GM12878 (cell line): ENCODE measurements around the gene PIGN. TPM values are rescaled to one million over a fixed set of nuclear protein-coding genes. Genes with fewer than 3 reads are reported as not detected.

Experiments
- ATAC-seq: fragments of 200-7000 bp; cut with Tn5 transposase; 3 replicates; pipeline ENCODE4 v1.9.1; 2020; ENCODE audit warnings: mild to moderate bottlenecking, moderate library complexity
- BruUV-seq: library from RNA; stranded (reverse); fragments of 400-500 nt; replicated peaks from 2 replicates; lab custom pipeline; 2021; lab: Mats Ljungman, UMichigan
- CTCF ChIA-PET: fragments of 300-600 bp; sonication (Branson Sonifier 250); formaldehyde crosslinking; extraction: SDS; loops from one replicate; lab custom pipeline; 2021; ENCODE audit warnings: inconsistent platforms; lab: Yijun Ruan, JAX
- POLR2A ChIA-PET: fragments of 350-600 bp; formaldehyde crosslinking; extraction: SDS; loops from one replicate; lab custom pipeline; 2021; ENCODE audit warnings: inconsistent platforms; lab: Charles Lee
- RAD21 ChIA-PET: fragments of 300-600 bp; sonication (Branson Sonifier 250); formaldehyde crosslinking; loops from one replicate; lab custom pipeline; 2023; ENCODE audit warnings: antibody characterized with exemption; ENCODE audit not compliant: unreplicated experiment; lab: Charles Lee
- SMC1A ChIA-PET: fragments of 300-600 bp; sonication (Branson Sonifier 250); formaldehyde crosslinking; loops from one replicate; lab custom pipeline; 2023; ENCODE audit not compliant: unreplicated experiment, uncharacterized antibody; lab: Charles Lee
- DNase-seq: peaks from one replicate; pipeline ENCODE4 v3.0.0-alpha.2; 2011; ENCODE audit warnings: low read depth, low spot score
- FAIRE-seq: peaks from 3 replicates; lab custom pipeline; 2011; peaks lifted over from hg19 to GRCh38; lab: Jason Lieb, UNC
- H2AFZ ChIP-seq: 2 replicates; pipeline ENCODE4 v1.6.0; 2011; ENCODE audit warnings: low read depth, low read length, control low read depth; ENCODE audit not compliant: control insufficient read depth
- H3K27ac ChIP-seq: 2 replicates; pipeline ENCODE4 v1.5.1; 2011; ENCODE audit warnings: control low read depth; ENCODE audit not compliant: control insufficient read depth, insufficient read depth
- H3K27me3 ChIP-seq, 2 experiments: replicated peaks in 1 of 2; 2 replicates each; pipeline versions ENCODE4 v1.6.0 to v1.6.1; 2011; ENCODE audit warnings: low read length in 1 of 2; ENCODE audit not compliant: control insufficient read depth in 2 of 2, insufficient read depth in 2 of 2
- H3K36me3 ChIP-seq, 2 experiments: 2 replicates each; pipeline ENCODE4 v1.5.1; 2011; ENCODE audit warnings: low read length in 1 of 2; ENCODE audit not compliant: control insufficient read depth in 2 of 2, insufficient read depth in 2 of 2
- H3K4me1 ChIP-seq: 2 replicates; pipeline ENCODE4 v1.6.1; 2011; ENCODE audit warnings: mild to moderate bottlenecking, low read length, moderate library complexity, mixed read lengths; ENCODE audit not compliant: control insufficient read depth, insufficient read depth
- H3K4me2 ChIP-seq: 2 replicates; pipeline ENCODE4 v1.6.0; 2011; ENCODE audit warnings: control low read depth; ENCODE audit not compliant: control insufficient read depth, insufficient read depth
- H3K4me3 ChIP-seq: fragments of 200-600 bp; sonication (generic); 2 replicates; pipeline ENCODE4 v1.5.1; 2016
- H3K79me2 ChIP-seq: 2 replicates; pipeline ENCODE4 v1.6.0; 2011; ENCODE audit warnings: low read length; ENCODE audit not compliant: control insufficient read depth, insufficient read depth
- H3K9ac ChIP-seq: 2 replicates; pipeline ENCODE4 v1.8.0; 2011; ENCODE audit warnings: low read length, control low read depth, mixed read lengths; ENCODE audit not compliant: control insufficient read depth, insufficient read depth
- H3K9me3 ChIP-seq: replicated peaks from 3 replicates; pipeline ENCODE4 v1.5.1; 2011; ENCODE audit warnings: mild to moderate bottlenecking, low read length; ENCODE audit not compliant: control insufficient read depth, insufficient read depth
- H4K20me1 ChIP-seq: 2 replicates; pipeline ENCODE4 v1.6.0; 2011; ENCODE audit not compliant: control insufficient read depth, insufficient read depth
- EP300 ChIP-seq, 2 experiments: fragments of 150-350 bp in 1 of 2; IDR thresholded peaks; 2 replicates each; pipeline ENCODE4 v1.6.1; 2011 to 2012; ENCODE audit warnings: low read depth in 2 of 2, low read length in 2 of 2, borderline replicate concordance in 1 of 2, improper control_type of control experiment in 1 of 2, inconsistent platforms in 1 of 2; ENCODE audit not compliant: control insufficient read depth in 1 of 2
- HDAC6 ChIP-seq: fragments of 200-600 bp; sonication (generic); IDR thresholded peaks from one replicate; pipeline ENCODE4 v1.8.0; 2017; ENCODE audit warnings: antibody characterized with exemption; ENCODE audit not compliant: unreplicated experiment
- MTA3 ChIP-seq: IDR thresholded peaks from 2 replicates; pipeline ENCODE4 v1.6.1; 2012; ENCODE audit warnings: low read length, inconsistent platforms, borderline replicate concordance
- NBN ChIP-seq: fragments of 450-650 bp; IDR thresholded peaks from 2 replicates; pipeline ENCODE4 v1.6.1; 2016
- SREBF2 ChIP-seq: IDR thresholded peaks from 2 replicates; pipeline ENCODE4 v1.6.1; 2012; ENCODE audit warnings: mild to moderate bottlenecking, low read length
- TBL1XR1 ChIP-seq: IDR thresholded peaks from 2 replicates; pipeline ENCODE4 v1.6.1; 2012; ENCODE audit warnings: low read depth, low read length, improper control_type of control experiment
- TCF7 ChIP-seq: IDR thresholded peaks from 2 replicates; pipeline ENCODE4 v1.6.1; 2014; ENCODE audit warnings: antibody characterized with exemption, borderline replicate concordance
- ZNF274 ChIP-seq: IDR thresholded peaks from one replicate; pipeline ENCODE4 v1.8.0; 2011; ENCODE audit not compliant: insufficient read length, insufficient read depth
- WGBS: methylation state at CpG from one replicate; pipeline ENCODE4 v1.1.6; 2016; ENCODE audit warnings: low lambda C conversion rate; ENCODE audit not compliant: insufficient replicate concordance, insufficient coverage; ENCODE audit errors: missing lambda C conversion rate; 5-methylcytosine and 5-hydroxymethylcytosine counted together
- in situ Hi-C: fragments of 300-500 bp; cut with MboI; formaldehyde crosslinking; loops from 9 replicates; pipeline ENCODE4 v1.14.3; 2018; ENCODE audit warnings: mixed read lengths
- intact Hi-C: fragments of 100-400 bp; cut with micrococcal nuclease; formaldehyde crosslinking; loops from one replicate; pipeline ENCODE4 v1.14.2; 2022; ENCODE audit not compliant: unreplicated experiment
- polyA plus RNA-seq, 11 experiments: library from polyadenylated mRNA; depleted of rRNA in 4 of 11; unstranded in 6 of 11; stranded (reverse) in 5 of 11; fragments of >200 nt; fragmentation: Nextera tagmentation in 4 of 11; fragmentation: Illumina TruSeq in 1 of 11; extraction: Ambion mirVana in 4 of 11; extraction: Trizol in 1 of 11; gene quantifications; 1 replicate in 1 of 11; 2 replicates in 10 of 11; pipeline versions ENCODE4 v1.2.1 to v1.2.3, GENCODE V29; 2011 to 2016; ENCODE audit warnings: inconsistent platforms in 2 of 11, missing spikeins in 2 of 11, low read depth in 1 of 11
- total RNA-seq, 4 experiments: library from RNA; depleted of rRNA in 3 of 4; stranded (reverse); fragments of >200 nt in 3 of 4; fragmentation: Illumina TruSeq in 1 of 4; extraction: Trizol in 1 of 4; gene quantifications; 2 replicates each; pipeline versions ENCODE4 v1.2.1 to v1.2.3, GENCODE V29; 2013 to 2021
- TF ChIP-seq, protein P1 (sequence below): IDR thresholded peaks from 2 replicates; pipeline ENCODE4 v1.6.1; 2012; ENCODE audit warnings: low read length, inconsistent platforms
- TF ChIP-seq, protein P2 (sequence below): IDR thresholded peaks from 2 replicates; pipeline ENCODE4 v1.6.1; 2012; ENCODE audit warnings: low read depth, low read length, improper control_type of control experiment
- TF ChIP-seq, protein P3 (sequence below): fragments of 450-650 bp; IDR thresholded peaks from 2 replicates; pipeline ENCODE4 v1.6.1; 2017; ENCODE audit warnings: mild to moderate bottlenecking, moderate library complexity
- TF ChIP-seq, protein P4 (sequence below): fragments of 450-650 bp; formaldehyde crosslinking; IDR thresholded peaks from 2 replicates; pipeline ENCODE4 v1.5.0; 2022; ENCODE audit warnings: mild to moderate bottlenecking, missing genetic modification characterization

Gene PIGN
- total and polyA plus RNA-seq, 10 of the 15 experiments (the other 5 are each of a cell fraction or from before 2014, with no cell fraction given): 6.9 to 25.4 (median 18.7) TPM

DNA sequence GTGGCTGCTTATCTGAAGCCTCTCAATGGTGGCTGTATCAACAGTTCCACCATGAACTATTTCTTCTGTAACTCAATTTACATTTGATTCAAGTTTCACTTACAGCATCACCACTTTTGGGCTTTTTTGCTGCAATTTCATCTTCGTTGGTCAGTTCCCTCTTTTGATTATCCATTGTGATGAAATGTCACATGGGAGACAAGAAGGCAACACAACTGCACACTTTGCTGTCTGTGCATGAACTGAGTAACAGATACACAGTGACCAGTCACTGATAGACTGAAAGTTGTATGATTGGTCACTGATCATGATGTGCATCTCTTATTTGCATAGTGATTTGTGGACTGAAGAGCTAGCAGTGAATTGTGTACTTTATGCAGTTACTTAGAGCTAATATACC is 163.3 kb downstream of the PIGN start:
- in situ Hi-C loops: no loop called here
- TF ChIP-seq, protein P1, sequence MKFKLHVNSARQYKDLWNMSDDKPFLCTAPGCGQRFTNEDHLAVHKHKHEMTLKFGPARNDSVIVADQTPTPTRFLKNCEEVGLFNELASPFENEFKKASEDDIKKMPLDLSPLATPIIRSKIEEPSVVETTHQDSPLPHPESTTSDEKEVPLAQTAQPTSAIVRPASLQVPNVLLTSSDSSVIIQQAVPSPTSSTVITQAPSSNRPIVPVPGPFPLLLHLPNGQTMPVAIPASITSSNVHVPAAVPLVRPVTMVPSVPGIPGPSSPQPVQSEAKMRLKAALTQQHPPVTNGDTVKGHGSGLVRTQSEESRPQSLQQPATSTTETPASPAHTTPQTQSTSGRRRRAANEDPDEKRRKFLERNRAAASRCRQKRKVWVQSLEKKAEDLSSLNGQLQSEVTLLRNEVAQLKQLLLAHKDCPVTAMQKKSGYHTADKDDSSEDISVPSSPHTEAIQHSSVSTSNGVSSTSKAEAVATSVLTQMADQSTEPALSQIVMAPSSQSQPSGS: no peak
- TF ChIP-seq HDAC6: no peak
- TF ChIP-seq, protein P2, sequence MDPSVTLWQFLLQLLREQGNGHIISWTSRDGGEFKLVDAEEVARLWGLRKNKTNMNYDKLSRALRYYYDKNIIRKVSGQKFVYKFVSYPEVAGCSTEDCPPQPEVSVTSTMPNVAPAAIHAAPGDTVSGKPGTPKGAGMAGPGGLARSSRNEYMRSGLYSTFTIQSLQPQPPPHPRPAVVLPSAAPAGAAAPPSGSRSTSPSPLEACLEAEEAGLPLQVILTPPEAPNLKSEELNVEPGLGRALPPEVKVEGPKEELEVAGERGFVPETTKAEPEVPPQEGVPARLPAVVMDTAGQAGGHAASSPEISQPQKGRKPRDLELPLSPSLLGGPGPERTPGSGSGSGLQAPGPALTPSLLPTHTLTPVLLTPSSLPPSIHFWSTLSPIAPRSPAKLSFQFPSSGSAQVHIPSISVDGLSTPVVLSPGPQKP: no peak
- no peak for TF ChIP-seq SREBF2
- no peak for TF ChIP-seq ZNF274
- no peak for TF ChIP-seq EP300 (IDR thresholded peaks at IDR 0.05; ENCODE audit: borderline replicate concordance in 1 of 2, control insufficient read depth in 1 of 2, low read depth in 2 of 2, low read length in 2 of 2)
- TF ChIP-seq, protein P3, sequence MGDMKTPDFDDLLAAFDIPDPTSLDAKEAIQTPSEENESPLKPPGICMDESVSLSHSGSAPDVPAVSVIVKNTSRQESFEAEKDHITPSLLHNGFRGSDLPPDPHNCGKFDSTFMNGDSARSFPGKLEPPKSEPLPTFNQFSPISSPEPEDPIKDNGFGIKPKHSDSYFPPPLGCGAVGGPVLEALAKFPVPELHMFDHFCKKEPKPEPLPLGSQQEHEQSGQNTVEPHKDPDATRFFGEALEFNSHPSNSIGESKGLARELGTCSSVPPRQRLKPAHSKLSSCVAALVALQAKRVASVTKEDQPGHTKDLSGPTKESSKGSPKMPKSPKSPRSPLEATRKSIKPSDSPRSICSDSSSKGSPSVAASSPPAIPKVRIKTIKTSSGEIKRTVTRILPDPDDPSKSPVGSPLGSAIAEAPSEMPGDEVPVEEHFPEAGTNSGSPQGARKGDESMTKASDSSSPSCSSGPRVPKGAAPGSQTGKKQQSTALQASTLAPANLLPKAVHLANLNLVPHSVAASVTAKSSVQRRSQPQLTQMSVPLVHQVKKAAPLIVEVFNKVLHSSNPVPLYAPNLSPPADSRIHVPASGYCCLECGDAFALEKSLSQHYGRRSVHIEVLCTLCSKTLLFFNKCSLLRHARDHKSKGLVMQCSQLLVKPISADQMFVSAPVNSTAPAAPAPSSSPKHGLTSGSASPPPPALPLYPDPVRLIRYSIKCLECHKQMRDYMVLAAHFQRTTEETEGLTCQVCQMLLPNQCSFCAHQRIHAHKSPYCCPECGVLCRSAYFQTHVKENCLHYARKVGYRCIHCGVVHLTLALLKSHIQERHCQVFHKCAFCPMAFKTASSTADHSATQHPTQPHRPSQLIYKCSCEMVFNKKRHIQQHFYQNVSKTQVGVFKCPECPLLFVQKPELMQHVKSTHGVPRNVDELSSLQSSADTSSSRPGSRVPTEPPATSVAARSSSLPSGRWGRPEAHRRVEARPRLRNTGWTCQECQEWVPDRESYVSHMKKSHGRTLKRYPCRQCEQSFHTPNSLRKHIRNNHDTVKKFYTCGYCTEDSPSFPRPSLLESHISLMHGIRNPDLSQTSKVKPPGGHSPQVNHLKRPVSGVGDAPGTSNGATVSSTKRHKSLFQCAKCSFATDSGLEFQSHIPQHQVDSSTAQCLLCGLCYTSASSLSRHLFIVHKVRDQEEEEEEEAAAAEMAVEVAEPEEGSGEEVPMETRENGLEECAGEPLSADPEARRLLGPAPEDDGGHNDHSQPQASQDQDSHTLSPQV: no peak
- TF ChIP-seq NBN: no peak
- TF ChIP-seq MTA3: no peak
- no peak for TF ChIP-seq TCF7
- no peak for TF ChIP-seq TBL1XR1
- TF ChIP-seq, protein P4, sequence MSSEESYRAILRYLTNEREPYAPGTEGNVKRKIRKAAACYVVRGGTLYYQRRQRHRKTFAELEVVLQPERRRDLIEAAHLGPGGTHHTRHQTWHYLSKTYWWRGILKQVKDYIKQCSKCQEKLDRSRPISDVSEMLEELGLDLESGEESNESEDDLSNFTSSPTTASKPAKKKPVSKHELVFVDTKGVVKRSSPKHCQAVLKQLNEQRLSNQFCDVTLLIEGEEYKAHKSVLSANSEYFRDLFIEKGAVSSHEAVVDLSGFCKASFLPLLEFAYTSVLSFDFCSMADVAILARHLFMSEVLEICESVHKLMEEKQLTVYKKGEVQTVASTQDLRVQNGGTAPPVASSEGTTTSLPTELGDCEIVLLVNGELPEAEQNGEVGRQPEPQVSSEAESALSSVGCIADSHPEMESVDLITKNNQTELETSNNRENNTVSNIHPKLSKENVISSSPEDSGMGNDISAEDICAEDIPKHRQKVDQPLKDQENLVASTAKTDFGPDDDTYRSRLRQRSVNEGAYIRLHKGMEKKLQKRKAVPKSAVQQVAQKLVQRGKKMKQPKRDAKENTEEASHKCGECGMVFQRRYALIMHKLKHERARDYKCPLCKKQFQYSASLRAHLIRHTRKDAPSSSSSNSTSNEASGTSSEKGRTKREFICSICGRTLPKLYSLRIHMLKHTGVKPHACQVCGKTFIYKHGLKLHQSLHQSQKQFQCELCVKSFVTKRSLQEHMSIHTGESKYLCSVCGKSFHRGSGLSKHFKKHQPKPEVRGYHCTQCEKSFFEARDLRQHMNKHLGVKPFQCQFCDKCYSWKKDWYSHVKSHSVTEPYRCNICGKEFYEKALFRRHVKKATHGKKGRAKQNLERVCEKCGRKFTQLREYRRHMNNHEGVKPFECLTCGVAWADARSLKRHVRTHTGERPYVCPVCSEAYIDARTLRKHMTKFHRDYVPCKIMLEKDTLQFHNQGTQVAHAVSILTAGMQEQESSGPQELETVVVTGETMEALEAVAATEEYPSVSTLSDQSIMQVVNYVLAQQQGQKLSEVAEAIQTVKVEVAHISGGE (CRISPR knock-in tag): no peak

More for the DNA sequence above, 163.3 kb downstream of the PIGN start:
- 7% methylated on average over 1 of the region's 1 CpG for WGBS
- no TSS peak for BruUV-seq
- ChIA-PET POLR2A (interaction anchor here (0.6 kb wide), 1 partner anchor 48 kb away, joined by 3 read pairs; no protein-coding TSS in a partner anchor), RAD21 (no interaction called here), CTCF (no interaction called here), SMC1A (no interaction called here)
- DNase-seq (no peak), FAIRE-seq (no peak), ATAC-seq (no peak)
- intact Hi-C loops: no loop called here
- no peaks in the 10 kb centered on the region for H3K9me3 ChIP-seq
- H2AFZ ChIP-seq: no peak overlapping the region
- H3K27me3 ChIP-seq: 0 out of 4 replicates have a peak, but pooled peaks cover 0 to 1% of the 10 kb centered on the region in 2 experiments
- no peak overlapping the region for H3K4me3 ChIP-seq
- H3K4me2 ChIP-seq: no peak overlapping the region
- no peak overlapping the region for H3K27ac ChIP-seq
- H3K4me1 ChIP-seq: no peaks in the 10 kb centered on the region
- H4K20me1 ChIP-seq: no peaks in the 10 kb centered on the region
- no peaks in the 10 kb centered on the region for H3K79me2 ChIP-seq
- no peak overlapping the region for H3K9ac ChIP-seq
- no peaks in the 10 kb centered on the region for H3K36me3 ChIP-seq
